ENCODE measurements around the gene FARP1. TPM values are rescaled to one million over a fixed set of nuclear protein-coding genes. Genes with fewer than 3 reads are reported as not detected.

Gene FARP1
- total and polyA plus RNA-seq, 2 of the 13 experiments (the other 11 are each of a cell fraction or from before 2014, with no cell fraction given): 70.6 to 126 TPM

DNA sequence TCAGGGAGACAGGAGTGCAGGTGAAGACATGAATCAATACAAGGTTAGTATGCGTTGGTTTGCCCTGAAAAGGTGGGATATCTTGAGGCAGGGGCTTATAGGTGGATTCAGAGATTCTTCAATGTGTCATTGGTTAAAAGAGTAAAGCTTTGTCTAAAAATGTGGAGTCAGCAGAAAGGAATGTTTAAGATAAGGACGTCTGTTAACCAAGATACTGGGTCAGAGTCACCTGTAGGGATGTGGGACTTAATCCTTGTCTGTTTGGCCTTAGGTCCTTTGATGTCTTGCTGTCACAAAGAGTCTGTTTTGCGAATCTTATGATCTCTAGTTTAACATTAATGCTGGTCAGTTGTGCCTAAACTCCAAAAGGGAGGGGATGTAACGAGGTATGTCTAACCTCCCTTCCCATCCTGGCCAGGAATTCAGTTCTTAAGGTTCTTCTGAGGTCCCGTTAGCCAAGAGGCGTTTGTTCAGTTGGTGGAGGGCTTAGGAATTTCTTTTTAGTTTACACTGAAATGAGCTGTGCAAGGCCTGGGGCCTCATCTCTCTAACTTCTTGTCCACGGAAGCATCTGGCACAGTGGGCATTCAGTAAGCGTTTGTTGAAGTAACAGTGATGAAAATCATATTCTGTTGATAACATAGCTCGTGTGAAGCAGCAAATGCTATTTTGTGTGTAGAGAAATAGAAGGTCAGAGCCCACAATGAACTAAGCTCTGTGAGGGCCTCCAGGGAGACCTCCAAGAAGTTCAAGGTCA, 130.4 kb downstream of the FARP1 start (continued):
- TF ChIP-seq SOX13 (IDR thresholded peaks at IDR 0.05) (no peak), SOX13 (CRISPR knock-in tag; conservative IDR thresholded peaks at IDR 0.05 in 1 of 2, IDR thresholded peaks at IDR 0.05 in 1 of 2) (peak in 1 of 2 experiments; percentile 84; a peak in 2 of 4 replicates), GLI4 (CRISPR knock-in tag; IDR thresholded peaks at IDR 0.05; ENCODE audit: borderline replicate concordance) (no peak), NR1H2 (CRISPR knock-in tag; IDR thresholded peaks at IDR 0.05; ENCODE audit: borderline replicate concordance, low read depth) (no peak), RARG (CRISPR knock-in tag; IDR thresholded peaks at IDR 0.05; ENCODE audit: low read depth) (no peak), RBM39 (IDR thresholded peaks at IDR 0.05; ENCODE audit: low read depth, low read length, poor library complexity, severe bottlenecking) (no peak), ZNF510 (CRISPR knock-in tag; IDR thresholded peaks at IDR 0.05; ENCODE audit: low read depth) (no peak; the same call in 1 of the 2 replicates), THYN1 (CRISPR knock-in tag; IDR thresholded peaks at IDR 0.05; ENCODE audit: borderline replicate concordance, low read depth) (no peak), FOXM1 (CRISPR knock-in tag; IDR thresholded peaks at IDR 0.05) (no peak), JUN (CRISPR knock-in tag; IDR thresholded peaks at IDR 0.05) (no peak; the same call in 1 of the 2 replicates), ZNF121 (CRISPR knock-in tag; IDR thresholded peaks at IDR 0.05) (no peak), ZNF367 (CRISPR knock-in tag; IDR thresholded peaks at IDR 0.05; ENCODE audit: borderline replicate concordance) (no peak), ZNF274 (CRISPR knock-in tag; IDR thresholded peaks at IDR 0.05) (no peak)
- TF ChIP-seq, protein P1, sequence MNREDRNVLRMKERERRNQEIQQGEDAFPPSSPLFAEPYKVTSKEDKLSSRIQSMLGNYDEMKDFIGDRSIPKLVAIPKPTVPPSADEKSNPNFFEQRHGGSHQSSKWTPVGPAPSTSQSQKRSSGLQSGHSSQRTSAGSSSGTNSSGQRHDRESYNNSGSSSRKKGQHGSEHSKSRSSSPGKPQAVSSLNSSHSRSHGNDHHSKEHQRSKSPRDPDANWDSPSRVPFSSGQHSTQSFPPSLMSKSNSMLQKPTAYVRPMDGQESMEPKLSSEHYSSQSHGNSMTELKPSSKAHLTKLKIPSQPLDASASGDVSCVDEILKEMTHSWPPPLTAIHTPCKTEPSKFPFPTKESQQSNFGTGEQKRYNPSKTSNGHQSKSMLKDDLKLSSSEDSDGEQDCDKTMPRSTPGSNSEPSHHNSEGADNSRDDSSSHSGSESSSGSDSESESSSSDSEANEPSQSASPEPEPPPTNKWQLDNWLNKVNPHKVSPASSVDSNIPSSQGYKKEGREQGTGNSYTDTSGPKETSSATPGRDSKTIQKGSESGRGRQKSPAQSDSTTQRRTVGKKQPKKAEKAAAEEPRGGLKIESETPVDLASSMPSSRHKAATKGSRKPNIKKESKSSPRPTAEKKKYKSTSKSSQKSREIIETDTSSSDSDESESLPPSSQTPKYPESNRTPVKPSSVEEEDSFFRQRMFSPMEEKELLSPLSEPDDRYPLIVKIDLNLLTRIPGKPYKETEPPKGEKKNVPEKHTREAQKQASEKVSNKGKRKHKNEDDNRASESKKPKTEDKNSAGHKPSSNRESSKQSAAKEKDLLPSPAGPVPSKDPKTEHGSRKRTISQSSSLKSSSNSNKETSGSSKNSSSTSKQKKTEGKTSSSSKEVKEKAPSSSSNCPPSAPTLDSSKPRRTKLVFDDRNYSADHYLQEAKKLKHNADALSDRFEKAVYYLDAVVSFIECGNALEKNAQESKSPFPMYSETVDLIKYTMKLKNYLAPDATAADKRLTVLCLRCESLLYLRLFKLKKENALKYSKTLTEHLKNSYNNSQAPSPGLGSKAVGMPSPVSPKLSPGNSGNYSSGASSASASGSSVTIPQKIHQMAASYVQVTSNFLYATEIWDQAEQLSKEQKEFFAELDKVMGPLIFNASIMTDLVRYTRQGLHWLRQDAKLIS (CRISPR knock-in tag; IDR thresholded peaks at IDR 0.05): no peak
- TF ChIP-seq, protein P2, sequence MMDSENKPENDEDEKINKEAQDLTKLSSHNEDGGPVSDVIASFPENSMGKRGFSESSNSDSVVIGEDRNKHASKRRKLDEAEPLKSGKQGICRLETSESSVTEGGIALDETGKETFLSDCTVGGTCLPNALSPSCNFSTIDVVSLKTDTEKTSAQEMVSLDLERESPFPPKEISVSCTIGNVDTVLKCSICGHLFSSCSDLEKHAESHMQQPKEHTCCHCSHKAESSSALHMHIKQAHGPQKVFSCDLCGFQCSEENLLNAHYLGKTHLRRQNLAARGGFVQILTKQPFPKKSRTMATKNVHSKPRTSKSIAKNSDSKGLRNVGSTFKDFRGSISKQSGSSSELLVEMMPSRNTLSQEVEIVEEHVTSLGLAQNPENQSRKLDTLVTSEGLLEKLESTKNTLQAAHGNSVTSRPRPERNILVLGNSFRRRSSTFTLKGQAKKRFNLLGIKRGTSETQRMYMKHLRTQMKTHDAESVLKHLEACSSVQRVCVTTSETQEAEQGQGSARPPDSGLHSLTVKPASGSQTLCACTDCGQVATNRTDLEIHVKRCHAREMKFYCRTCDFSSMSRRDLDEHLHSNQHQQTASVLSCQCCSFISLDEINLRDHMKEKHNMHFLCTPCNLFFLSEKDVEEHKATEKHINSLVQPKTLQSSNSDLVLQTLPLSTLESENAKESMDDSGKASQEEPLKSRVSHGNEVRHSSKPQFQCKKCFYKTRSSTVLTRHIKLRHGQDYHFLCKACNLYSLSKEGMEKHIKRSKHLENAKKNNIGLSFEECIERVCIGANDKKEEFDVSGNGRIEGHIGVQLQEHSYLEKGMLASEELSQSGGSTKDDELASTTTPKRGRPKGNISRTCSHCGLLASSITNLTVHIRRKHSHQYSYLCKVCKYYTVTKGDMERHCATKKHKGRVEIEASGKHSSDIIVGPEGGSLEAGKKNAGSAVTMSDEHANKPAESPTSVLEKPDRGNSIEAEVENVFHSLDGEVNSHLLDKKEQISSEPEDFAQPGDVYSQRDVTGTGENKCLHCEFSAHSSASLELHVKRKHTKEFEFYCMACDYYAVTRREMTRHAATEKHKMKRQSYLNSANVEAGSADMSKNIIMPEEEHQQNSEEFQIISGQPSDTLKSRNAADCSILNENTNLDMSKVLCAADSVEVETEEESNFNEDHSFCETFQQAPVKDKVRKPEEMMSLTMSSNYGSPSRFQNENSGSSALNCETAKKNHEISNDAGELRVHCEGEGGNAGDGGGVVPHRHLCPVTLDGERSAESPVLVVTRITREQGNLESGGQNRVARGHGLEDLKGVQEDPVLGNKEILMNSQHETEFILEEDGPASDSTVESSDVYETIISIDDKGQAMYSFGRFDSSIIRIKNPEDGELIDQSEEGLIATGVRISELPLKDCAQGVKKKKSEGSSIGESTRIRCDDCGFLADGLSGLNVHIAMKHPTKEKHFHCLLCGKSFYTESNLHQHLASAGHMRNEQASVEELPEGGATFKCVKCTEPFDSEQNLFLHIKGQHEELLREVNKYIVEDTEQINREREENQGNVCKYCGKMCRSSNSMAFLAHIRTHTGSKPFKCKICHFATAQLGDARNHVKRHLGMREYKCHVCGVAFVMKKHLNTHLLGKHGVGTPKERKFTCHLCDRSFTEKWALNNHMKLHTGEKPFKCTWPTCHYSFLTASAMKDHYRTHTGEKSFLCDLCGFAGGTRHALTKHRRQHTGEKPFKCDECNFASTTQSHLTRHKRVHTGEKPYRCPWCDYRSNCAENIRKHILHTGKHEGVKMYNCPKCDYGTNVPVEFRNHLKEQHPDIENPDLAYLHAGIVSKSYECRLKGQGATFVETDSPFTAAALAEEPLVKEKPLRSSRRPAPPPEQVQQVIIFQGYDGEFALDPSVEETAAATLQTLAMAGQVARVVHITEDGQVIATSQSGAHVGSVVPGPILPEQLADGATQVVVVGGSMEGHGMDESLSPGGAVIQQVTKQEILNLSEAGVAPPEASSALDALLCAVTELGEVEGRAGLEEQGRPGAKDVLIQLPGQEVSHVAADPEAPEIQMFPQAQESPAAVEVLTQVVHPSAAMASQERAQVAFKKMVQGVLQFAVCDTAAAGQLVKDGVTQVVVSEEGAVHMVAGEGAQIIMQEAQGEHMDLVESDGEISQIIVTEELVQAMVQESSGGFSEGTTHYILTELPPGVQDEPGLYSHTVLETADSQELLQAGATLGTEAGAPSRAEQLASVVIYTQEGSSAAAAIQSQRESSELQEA (CRISPR knock-in tag; IDR thresholded peaks at IDR 0.05; ENCODE audit: not compliant biosample characterization): no peak
- TF ChIP-seq, protein P3, sequence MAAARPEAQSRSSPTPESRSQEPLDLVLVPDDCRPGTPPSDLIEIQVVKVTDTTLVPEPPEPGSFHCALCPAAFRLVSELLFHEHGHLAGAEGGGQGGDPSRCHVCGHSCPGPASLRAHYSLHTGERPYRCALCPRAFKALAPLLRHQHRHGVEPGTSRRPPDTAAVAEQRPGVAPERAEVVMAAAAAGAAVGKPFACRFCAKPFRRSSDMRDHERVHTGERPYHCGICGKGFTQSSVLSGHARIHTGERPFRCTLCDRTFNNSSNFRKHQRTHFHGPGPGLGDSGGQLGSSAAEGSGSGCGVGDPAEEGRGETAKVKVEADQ (CRISPR knock-in tag; IDR thresholded peaks at IDR 0.05; ENCODE audit: borderline replicate concordance): no peak

All from HepG2 (cell line).